HFFc6 (cell line): ENCODE results near the gene METTL13. TPM values are rescaled to one million over a fixed set of nuclear protein-coding genes. Genes with fewer than 3 reads are reported as not detected.

Source experiments
- DNase-seq: peaks from one replicate; pipeline ENCODE4 v3.0.0-alpha.2; 2018
- H3K27ac Mint-ChIP-seq: 2 replicates; pipeline ENCODE4 v1.8.0; 2020; ENCODE audit warnings: mild to moderate bottlenecking, mixed read lengths
- H3K27me3 Mint-ChIP-seq: 2 replicates; pipeline ENCODE4 v1.8.0; 2021; ENCODE audit warnings: mild to moderate bottlenecking, moderate library complexity, mixed read lengths; ENCODE audit not compliant: insufficient read depth
- H3K36me3 Mint-ChIP-seq: 2 replicates; pipeline ENCODE4 v1.8.0; 2021; ENCODE audit warnings: low read depth, mixed read lengths
- H3K4me1 Mint-ChIP-seq: 2 replicates; pipeline ENCODE4 v1.8.0; 2020; ENCODE audit warnings: low read depth, mixed read lengths
- H3K4me3 Mint-ChIP-seq: 2 replicates; pipeline ENCODE4 v1.8.0; 2020; ENCODE audit warnings: mild to moderate bottlenecking, moderate library complexity, mixed read lengths
- H3K9me3 Mint-ChIP-seq: 2 replicates; pipeline ENCODE4 v1.8.0; 2020; ENCODE audit warnings: mild to moderate bottlenecking, mixed read lengths
- total RNA-seq, 6 experiments: library from RNA; stranded (reverse); fragmentation: NEBNext Ultra II Directional; extraction: Animal tissue kit (Norgen Biotek cat#: 25700); gene quantifications; 2 replicates in 1 of 6; 3 replicates in 5 of 6; pipeline ENCODE4 v1.2.3, GENCODE V29; 2021
- TF ChIP-seq, protein P1 (sequence below): fragments of 200-600 bp; sonication (generic); IDR thresholded peaks from 2 replicates; pipeline ENCODE4 v1.5.0; 2021; ENCODE audit warnings: antibody characterized with exemption, mild to moderate bottlenecking

Gene METTL13
- total RNA-seq, 6 experiments from 2014 or later = 23.4 to 31.5 (median 25.4) TPM

DNA sequence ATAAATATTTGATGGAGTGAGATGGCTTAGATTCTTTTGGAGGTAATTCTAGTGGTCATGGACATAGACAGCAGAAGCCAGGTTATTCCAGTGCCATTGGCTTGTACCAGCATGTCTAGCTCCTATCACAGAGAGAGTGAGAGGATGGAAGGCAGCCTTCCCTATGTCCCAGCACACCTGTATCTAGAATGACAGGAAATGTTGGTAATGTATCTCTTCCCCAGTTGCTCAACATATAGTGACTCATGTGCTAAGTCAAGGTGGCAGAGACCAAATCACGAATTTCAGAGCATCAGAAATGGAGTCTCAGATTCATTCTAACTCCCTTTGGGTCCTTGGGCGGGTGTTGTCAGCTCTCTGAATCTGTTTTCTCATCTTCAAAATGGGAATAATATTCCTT, 28.4 kb downstream of the METTL13 start:
- DNase-seq = no peak
- TF ChIP-seq, protein P1, sequence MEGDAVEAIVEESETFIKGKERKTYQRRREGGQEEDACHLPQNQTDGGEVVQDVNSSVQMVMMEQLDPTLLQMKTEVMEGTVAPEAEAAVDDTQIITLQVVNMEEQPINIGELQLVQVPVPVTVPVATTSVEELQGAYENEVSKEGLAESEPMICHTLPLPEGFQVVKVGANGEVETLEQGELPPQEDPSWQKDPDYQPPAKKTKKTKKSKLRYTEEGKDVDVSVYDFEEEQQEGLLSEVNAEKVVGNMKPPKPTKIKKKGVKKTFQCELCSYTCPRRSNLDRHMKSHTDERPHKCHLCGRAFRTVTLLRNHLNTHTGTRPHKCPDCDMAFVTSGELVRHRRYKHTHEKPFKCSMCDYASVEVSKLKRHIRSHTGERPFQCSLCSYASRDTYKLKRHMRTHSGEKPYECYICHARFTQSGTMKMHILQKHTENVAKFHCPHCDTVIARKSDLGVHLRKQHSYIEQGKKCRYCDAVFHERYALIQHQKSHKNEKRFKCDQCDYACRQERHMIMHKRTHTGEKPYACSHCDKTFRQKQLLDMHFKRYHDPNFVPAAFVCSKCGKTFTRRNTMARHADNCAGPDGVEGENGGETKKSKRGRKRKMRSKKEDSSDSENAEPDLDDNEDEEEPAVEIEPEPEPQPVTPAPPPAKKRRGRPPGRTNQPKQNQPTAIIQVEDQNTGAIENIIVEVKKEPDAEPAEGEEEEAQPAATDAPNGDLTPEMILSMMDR = no peak
- Mint-ChIP-seq H3K4me3 (no peak overlapping the region), H3K36me3 (no peaks in the 10 kb centered on the region), H3K4me1 (no peaks in the 10 kb centered on the region; the same call in 1 of the 2 replicates), H3K9me3 (no peaks in the 10 kb centered on the region), H3K27ac (no peak overlapping the region), H3K27me3 (peaks cover 6% of the 10 kb centered on the region; the same call in 1 of the 2 replicates)

DNA sequence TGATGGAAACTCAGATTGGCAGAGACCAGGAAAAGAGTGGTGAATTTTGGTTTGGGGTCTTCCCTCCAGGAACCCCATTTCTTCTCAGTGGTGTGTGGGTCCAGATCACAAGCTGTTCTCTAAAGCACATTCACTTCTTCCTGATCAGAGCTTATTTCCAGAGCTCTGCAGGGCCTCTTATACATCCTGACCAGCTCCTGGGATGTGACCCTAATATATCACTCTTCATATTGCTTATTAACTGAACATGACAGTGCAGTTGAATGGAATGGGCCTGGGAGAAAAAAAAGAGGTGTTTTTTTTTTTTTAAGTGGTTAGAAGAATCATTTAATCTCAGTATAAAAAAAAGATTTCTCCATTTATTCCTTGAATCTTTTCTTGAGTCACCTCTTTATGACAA, 30.2 kb downstream of the METTL13 start:
- Mint-ChIP-seq H3K9me3 (no peaks in the 10 kb centered on the region), H3K36me3 (no peaks in the 10 kb centered on the region), H3K4me1 (no peaks in the 10 kb centered on the region; the same call in 1 of the 2 replicates), H3K27ac (no peak overlapping the region), H3K4me3 (no peak overlapping the region), H3K27me3 (peaks cover 6% of the 10 kb centered on the region; the same call in 1 of the 2 replicates)
- TF ChIP-seq, protein P1 = no peak
- no peak for DNase-seq

DNA sequence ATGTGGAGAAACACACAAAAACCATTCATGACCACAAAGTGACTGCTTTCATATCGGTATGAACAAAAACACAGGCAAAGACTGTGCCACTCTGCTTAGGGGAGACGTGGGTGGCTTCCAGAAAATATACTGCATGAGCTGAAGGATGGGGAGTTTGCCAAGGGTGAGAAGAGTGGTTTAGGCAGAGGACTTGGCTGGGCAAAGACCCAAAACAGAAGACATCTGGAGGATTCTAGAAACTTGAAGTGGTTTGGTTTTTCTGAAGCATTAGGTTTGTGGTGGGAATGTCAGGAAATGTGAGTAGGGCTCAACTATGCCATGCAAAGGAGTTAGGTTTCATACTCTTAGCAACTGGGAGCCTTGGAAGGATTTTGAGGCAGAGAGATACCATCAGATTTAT, 33.2 kb downstream of the METTL13 start:
- Mint-ChIP-seq H3K4me1 (peaks cover 16% of the 10 kb centered on the region), H3K9me3 (no peaks in the 10 kb centered on the region), H3K4me3 (no peak overlapping the region), H3K36me3 (no peaks in the 10 kb centered on the region), H3K27ac (no peak overlapping the region), H3K27me3 (peaks cover 5% of the 10 kb centered on the region; the same call in 1 of the 2 replicates)
- no peak for DNase-seq
- TF ChIP-seq, protein P1 = no peak

DNA sequence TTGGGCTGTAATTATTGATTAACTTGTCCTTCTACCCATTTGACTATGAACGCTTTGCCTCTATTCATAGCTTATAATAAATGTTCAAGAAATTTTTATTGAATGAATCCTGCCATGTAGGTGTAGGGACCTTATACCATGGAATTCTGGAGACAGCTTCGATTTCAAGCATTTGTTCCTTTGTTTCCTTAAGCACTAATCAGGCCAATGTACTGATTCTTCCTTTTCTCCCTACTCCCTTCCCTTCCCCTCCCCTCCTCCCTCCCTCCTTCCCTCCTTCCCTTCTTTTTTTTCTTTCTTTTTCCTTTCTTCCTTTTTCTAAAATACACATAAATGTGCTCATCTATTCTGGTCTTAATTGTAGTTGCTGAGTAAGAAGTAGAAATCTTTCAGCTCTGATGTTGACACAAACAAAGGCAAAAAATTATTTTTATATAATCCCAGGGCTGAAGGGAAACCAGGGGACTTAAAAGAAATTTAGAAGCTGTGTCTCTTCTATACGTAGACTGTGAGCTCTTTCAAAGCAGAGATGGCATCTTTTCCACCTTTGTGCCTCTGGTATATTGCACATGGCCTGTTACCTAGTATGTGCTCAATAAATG, 34.9 kb downstream of the METTL13 start:
- Mint-ChIP-seq H3K4me1 (peaks cover 16% of the 10 kb centered on the region), H3K4me3 (no peak overlapping the region), H3K36me3 (no peaks in the 10 kb centered on the region), H3K9me3 (no peaks in the 10 kb centered on the region), H3K27ac (no peak overlapping the region), H3K27me3 (peaks cover under 1% of the 10 kb centered on the region; the same call in 1 of the 2 replicates)
- no peak for DNase-seq
- TF ChIP-seq, protein P1 = no peak

DNA sequence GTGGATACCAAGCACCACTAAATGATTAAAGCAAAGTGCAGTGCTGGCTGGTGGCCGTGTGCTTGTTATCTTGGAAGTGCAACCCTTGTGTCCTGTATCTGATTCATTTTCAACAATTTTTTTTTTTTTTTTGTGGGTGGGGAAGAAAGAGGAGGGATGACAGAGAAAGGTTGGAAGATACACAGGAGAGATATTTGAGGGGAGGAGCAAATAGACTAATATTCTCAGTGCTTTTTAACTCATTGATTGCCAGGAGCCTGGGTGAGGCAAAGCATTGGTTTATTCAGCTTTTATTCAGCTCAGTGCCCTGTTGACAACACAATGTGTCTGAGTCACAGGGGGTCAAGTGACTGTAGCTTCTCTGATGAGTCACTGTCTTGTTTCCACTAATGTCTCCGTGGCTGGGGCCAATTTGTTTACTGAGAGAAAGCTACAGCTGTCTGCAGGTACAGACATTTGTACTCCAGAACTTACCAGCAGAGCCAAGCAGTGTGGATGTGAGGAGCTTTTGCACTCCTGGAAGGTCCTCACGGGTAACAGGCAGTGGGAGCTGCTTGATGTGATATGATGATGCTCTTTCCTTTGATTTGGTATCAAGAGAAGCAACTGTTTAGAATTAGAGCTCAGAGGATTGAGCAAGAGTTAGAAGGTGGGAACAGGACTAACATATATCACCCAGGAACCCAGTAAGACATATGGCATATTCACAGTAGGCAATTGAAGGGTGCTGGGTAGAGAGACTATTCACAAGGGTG, 36.2 kb downstream of the METTL13 start:
- Mint-ChIP-seq H3K36me3 (no peaks in the 10 kb centered on the region), H3K27ac (peak overlapping the region; percentile 39; the same call in 1 of the 2 replicates), H3K4me3 (peak overlapping the region; percentile 11; the same call in 1 of the 2 replicates), H3K27me3 (no peaks in the 10 kb centered on the region), H3K4me1 (peaks cover 16% of the 10 kb centered on the region), H3K9me3 (no peaks in the 10 kb centered on the region)
- TF ChIP-seq, protein P1 = no peak
- peak; percentile 84 for DNase-seq
